ENCODE measurements around the gene SARDH. TPM values are rescaled to one million over a fixed set of nuclear protein-coding genes. Genes with fewer than 3 reads are reported as not detected.

The SARDH gene
- total and polyA plus RNA-seq, 9 donors, result 2.5 to 10.0 (median 3.3) TPM

DNA sequence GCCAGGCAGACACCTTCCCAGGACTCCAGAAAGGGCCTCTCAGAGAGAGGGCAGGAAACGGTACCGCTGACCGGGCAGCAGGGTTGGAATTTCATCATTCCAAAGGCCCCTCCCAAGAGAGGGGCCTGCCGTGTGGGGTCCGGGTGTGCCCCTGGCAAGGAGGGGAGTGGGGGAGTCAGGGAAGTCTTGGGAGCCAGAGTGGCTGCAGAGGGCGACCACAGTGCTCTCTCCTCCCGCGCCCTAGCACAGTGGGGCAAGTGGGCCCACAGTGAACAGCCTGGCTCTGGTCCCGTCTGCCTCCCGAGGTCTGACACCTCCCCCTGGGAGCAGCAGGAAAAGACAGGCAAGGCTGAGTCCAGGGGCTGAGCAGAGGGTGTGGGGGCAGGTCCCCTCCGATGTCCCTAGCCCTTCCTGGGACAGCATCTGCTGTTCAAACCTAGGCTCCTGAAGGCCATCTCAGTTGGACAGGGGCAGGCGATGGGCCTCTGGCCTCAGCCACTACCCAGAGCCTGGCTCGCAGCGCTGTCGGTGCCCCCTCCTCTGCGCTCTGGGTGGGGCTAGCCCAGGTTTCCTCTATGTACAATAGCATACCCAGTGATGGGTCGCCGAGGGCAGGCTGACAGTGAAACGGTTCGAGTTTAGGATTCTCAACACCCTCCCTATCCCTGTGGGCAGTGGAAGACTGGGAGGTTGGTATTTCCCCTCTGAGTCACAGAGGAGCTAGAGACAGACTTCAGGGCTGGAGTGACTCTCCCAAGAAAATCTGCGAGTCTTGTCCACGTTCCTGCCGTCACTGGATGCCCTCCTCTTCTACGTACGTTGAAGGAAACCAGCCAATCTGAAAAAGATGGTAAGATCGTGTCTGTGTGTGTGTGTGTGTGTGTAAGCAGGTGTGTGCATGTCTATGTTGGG lies 25.4 kb upstream of the SARDH start:
- no peaks in the 10 kb centered on the region for H3K27me3 ChIP-seq
- peaks cover 3% of the 10 kb centered on the region for H3K4me1 ChIP-seq (ENCODE audit: insufficient read depth)
- H3K36me3 ChIP-seq, result no peaks in the 10 kb centered on the region
- no peak overlapping the region for H3K27ac ChIP-seq
- no peaks in the 10 kb centered on the region for H3K9me3 ChIP-seq
- DNase-seq, result peak in 3 of 5 donors; percentile 6 to 17 (median 14)
- TF ChIP-seq CTCF (IDR thresholded peaks at IDR 0.05) (no peak), EP300 (IDR thresholded peaks at IDR 0.05) (no peak), POLR2A (IDR thresholded peaks at IDR 0.05) (no peak)
- intact Hi-C loops (cut with DNase I), result no loop called here
- 81 to 85% (median 85%) methylated on average over 26 of the region's 26 CpGs for WGBS, 3 donors
- no peak overlapping the region for H3K4me3 ChIP-seq

DNA sequence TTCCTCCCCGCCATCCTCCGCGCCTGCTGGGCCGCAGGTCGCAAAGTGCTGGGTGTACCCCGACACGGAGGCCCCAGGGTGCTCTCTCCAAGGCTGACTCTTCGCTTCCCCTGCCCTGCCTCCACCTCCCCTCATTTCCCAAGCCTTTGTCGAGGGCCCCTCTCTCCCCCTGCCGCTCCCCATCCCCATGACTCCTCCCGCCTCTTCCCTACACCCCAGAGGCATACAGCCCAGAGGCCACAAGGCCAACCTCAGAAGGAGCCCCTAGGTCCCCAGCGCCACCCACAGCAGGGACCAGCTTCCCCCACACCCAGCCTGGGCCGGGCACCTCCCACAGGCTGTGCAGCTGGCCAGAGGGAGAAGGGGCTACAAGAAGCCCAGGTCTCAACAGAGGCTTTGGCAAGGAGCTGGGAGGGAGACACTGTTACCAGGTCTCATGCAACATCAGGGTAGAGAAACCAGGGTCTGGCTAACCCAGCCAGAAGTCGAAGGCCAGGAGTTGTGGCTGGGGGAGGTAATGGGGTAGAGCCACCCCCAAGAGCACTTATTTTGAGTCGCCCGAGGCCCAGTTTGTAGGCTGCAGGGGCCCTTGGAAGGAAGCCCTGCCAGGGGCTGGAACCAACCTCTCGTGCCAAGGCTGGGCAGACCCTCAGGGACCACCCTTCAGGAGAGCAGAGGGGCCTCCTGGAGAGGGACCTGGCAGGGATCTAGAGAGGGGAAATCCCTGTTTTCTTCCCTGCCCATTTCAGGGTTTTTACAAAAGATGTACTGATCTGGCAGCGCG lies 24.5 kb upstream of the SARDH start:
- no peak for TF ChIP-seq EP300 (IDR thresholded peaks at IDR 0.05)
- TF ChIP-seq POLR2A (IDR thresholded peaks at IDR 0.05), result no peak
- no peaks in the 10 kb centered on the region for H3K9me3 ChIP-seq
- peak in 4 of 5 donors; percentile 7 to 23 (median 14) for DNase-seq
- H3K27me3 ChIP-seq, result no peaks in the 10 kb centered on the region
- H3K4me3 ChIP-seq, result no peak overlapping the region
- peaks cover 3% of the 10 kb centered on the region for H3K4me1 ChIP-seq (ENCODE audit: insufficient read depth)
- H3K36me3 ChIP-seq, result no peaks in the 10 kb centered on the region
- 84 to 92% (median 91%) methylated on average over 19 of the region's 19 CpGs for WGBS, 3 donors
- no peak overlapping the region for H3K27ac ChIP-seq
- intact Hi-C loops (cut with DNase I), result no loop called here

GRCh38 chr9:133761641-133762248 lies 23.6 kb upstream of the SARDH start:
- Histone ChIP-seq H3K27ac (no peak overlapping the region), H3K4me3 (no peak overlapping the region), H3K9me3 (no peaks in the 10 kb centered on the region), H3K36me3 (no peaks in the 10 kb centered on the region), H3K4me1 (ENCODE audit: insufficient read depth) (peaks cover 3% of the 10 kb centered on the region), H3K27me3 (no peaks in the 10 kb centered on the region)
- 82 to 90% (median 84%) methylated on average over 11 of the region's 11 CpGs for WGBS, 3 donors
- DNase-seq, result peak in 3 of 5 donors; percentile 4 to 17 (median 12)
- intact Hi-C loops (cut with DNase I), result no loop called here
- TF ChIP-seq CTCF (IDR thresholded peaks at IDR 0.05) (no peak), EP300 (IDR thresholded peaks at IDR 0.05) (no peak), POLR2A (IDR thresholded peaks at IDR 0.05) (no peak)

- Histone ChIP-seq H3K4me1 (ENCODE audit: insufficient read depth) (peaks cover 3% of the 10 kb centered on the region), H3K4me3 (no peak overlapping the region), H3K27me3 (no peaks in the 10 kb centered on the region), H3K9me3 (no peaks in the 10 kb centered on the region), H3K36me3 (no peaks in the 10 kb centered on the region), H3K27ac (no peak overlapping the region)
- intact Hi-C loops (cut with DNase I), result no loop called here
- TF ChIP-seq EP300 (IDR thresholded peaks at IDR 0.05) (no peak), CTCF (IDR thresholded peaks at IDR 0.05) (no peak), POLR2A (IDR thresholded peaks at IDR 0.05) (no peak)
- 82 to 91% methylated on average over 11 of the region's 11 CpGs; no CpG with 5 or more reads in 1 of the 3 donors for WGBS, 3 donors
- peak in 2 of 5 donors; percentile 7 to 19 for DNase-seq
These were observed 22.6 kb upstream of the SARDH start for GRCh38 chr9:133760713-133761290.
